Urothelium cell line (cell line): ENCODE data around the gene CRYZL1.

Experiments used
- DNase-seq: peaks from one replicate; pipeline ENCODE4 v3.0.0; 2011; ENCODE audit warnings: low spot score, mixed read lengths
- FAIRE-seq: peaks from 2 replicates; lab custom pipeline; 2011; peaks lifted over from hg19 to GRCh38; lab: Jason Lieb, UNC

The CRYZL1 gene

DNA sequence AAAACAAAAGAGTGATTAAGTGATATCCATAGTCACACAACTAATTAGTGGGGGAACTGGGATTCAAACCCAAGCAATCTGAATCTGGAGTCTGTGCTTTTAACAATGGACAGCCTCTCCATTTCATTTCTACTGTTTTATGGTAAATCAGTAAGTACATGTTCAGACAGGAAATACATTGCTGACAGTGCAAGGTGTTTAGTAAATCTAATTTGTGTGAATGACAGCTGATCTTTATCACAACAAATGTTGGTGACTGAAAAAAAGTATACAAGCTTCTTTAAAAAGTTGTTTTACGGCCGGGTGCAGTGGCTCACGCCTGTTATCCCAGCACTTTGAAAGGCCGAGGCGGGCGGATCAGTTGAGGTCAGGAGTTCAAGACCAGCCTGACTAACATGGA is 73.6 kb downstream of the CRYZL1 start:
- DNase-seq (no peak), FAIRE-seq (no peak)

DNA sequence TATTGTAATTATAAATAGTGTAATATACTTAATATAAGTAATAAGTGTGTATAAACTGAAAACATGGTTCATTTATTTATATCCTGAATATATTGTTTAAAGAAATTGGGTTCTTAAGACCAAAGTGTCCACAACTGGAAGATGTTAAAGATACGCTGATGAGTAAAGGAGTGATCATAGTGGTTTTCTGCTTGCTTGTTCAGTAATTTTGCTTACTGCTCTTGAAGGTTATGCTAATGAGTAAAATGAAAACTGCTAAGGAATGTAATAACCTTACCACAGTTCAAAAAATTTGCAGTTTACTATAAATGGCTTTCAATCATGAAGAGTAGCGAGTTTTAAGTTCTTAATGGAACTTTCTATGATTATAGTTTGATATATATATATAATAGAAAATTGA is 75.0 kb downstream of the CRYZL1 start:
- DNase-seq (no peak), FAIRE-seq (no peak)

DNA sequence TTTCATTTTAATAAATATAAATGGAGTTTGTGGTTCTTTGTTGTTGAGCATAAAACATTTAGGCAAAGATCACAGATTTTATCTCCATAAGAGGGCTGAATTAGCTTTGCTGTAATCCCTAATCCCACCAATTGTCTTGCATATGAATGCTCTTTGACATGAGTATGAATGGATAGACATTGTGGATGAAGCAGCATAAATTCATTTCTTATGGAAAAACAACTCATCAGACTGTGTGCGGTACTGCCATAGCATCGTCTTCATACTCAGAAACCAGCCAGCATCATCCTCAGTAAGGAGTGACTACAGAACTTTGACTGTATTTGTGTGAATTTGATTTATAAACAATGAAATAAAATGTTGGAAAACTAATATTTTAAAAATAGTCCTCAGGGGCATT is 79.2 kb downstream of the CRYZL1 start:
- no peak for FAIRE-seq

DNA sequence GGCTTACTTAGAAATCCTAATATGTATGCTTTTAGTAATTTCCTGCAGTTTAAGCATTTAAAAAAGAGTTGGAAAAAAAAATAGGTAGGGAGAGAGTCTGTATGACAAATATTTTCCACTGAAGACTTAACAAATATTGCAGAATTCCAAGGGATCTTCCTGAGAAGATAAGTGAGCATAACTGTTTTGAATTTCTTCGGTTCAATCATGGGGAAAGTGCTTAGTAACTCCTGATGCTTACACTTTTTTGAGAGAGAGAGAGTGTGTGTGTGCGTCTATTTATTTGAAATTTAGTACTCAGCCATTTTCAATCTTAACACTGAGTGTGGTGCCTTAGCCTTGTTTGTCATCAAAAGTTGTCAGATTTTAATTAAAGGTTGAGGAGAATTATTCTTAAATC is 80.2 kb downstream of the CRYZL1 start:
- no peak for DNase-seq

More for the DNA sequence above, 79.2 kb downstream of the CRYZL1 start:
- no peak for DNase-seq

DNA sequence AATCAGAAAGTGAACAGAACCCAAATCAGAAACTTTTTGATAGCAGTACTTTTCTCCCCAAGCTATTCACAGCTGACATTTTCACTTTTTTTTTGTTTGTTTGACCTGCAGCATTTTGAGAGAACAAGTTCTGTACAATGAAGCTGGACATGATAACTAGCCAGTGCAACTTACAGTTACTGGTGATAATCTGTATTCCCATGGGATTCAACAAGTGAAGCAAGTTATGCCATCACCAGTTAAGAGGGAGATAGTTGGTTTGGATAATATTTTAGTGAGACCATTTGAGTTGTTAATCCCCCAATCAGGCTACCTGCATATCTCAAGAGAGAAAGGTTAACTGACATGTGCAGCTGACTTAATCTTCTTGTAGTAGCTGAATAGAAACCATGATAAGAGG is 80.6 kb downstream of the CRYZL1 start:
- no peak for FAIRE-seq

More for the DNA sequence above, 80.2 kb downstream of the CRYZL1 start:
- no peak for FAIRE-seq

DNA sequence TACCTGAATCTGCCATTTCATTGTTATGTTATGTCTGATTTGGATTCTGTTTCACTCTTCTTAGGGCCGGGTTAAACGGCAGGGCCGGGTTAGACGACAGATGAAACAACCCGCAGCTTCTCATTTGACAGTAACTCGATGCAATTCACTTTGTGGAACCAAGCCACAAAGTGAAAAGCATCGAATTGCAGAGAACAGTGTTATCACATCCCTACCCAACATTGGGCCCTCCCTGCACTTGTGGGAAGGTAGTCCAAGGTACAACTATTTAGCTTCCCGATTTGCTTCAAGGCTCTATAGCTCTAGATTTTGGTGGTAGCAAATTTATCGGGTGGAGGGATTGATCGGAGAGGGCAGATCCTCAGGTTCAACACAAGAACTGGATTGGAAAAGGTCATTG is 81.7 kb downstream of the CRYZL1 start:
- FAIRE-seq (no peak), DNase-seq (no peak)

More for the DNA sequence above, 80.6 kb downstream of the CRYZL1 start:
- no peak for DNase-seq

DNA sequence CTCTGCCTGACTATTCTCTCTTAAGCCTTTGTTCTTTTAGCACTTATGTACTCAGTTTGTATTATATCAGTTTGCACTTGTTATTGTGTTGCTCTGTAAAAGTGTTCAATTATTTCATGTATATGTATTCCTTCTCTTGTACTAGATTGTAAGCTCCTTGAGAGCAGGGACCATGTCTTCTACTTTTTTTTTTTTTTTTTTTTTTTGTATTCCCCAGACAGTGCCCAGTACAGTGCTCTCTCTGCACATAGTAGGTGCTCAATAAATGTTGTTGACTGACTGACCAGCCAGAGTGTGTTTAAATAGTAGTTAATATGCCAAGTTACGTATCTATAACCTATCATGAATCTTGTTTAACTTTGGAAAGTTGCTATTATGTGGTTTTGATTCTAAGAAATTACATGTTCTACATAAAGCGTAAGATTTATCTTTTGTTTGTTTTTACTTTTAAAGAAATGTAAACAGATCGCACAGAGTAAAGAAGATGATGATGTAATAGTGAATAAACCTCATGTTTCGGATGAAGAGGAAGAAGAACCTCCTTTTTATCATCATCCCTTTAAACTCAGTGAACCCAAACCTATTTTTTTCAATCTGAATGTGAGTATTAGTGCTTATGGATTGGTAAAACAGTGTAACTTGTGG is 82.6 kb downstream of the CRYZL1 start:
- no peak for FAIRE-seq
- DNase-seq: no peak

DNA sequence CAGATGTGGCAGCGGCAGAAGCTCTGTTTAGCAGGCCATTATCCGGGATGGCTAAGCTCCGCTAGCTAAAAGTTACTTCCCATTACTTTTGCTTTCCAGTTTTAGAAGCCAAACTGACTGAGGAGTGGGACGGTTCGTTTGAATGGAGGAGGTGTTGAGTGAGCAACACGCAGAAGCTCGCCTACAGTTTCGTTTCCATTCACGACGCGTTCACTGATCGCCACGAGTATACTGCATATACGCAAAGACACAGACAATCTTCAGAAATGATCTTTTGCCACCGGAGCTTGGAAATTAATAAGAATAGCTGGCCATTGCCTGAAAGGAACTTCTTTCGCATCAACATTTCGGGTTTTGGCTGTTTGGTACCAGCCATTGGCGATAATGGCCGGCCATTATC is 84.1 kb downstream of the CRYZL1 start:
- DNase-seq (no peak), FAIRE-seq (no peak)

DNA sequence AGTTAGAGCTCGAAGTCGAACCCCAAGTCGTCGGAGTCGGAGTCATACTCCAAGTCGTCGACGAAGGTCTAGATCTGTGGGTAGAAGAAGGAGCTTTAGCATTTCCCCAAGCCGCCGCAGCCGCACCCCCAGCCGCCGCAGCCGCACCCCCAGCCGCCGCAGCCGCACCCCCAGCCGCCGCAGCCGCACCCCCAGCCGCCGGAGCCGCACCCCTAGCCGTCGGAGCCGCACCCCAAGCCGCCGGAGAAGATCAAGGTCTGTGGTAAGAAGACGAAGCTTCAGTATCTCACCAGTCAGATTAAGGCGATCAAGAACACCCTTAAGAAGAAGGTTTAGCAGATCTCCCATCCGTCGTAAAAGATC is 86.6 kb downstream of the CRYZL1 start:
- no peak for FAIRE-seq

DNA sequence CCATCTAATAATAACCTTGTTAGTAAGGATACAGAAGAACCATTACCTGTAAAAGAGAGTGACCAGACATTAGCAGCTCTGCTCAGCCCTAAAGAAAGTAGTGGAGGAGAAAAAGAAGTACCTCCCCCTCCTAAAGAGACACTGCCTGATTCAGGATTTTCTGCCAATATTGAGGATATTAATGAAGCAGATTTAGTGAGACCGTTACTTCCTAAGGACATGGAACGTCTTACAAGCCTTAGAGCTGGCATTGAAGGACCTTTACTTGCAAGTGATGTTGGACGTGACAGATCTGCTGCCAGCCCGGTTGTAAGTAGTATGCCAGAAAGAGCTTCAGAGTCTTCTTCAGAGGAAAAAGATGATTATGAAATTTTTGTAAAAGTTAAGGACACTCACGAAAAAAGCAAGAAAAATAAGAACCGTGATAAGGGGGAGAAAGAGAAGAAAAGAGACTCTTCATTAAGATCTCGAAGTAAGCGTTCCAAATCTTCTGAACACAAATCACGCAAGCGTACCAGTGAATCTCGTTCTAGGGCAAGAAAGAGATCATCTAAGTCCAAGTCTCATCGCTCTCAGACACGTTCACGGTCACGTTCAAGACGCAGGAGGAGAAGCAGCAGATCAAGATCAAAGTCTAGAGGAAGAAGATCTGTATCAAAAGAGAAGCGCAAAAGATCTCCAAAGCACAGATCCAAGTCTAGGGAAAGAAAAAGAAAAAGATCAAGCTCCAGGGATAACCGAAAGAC is 87.1 kb downstream of the CRYZL1 start:
- FAIRE-seq: no peak

More for the DNA sequence above, 86.6 kb downstream of the CRYZL1 start:
- no peak for DNase-seq

DNA sequence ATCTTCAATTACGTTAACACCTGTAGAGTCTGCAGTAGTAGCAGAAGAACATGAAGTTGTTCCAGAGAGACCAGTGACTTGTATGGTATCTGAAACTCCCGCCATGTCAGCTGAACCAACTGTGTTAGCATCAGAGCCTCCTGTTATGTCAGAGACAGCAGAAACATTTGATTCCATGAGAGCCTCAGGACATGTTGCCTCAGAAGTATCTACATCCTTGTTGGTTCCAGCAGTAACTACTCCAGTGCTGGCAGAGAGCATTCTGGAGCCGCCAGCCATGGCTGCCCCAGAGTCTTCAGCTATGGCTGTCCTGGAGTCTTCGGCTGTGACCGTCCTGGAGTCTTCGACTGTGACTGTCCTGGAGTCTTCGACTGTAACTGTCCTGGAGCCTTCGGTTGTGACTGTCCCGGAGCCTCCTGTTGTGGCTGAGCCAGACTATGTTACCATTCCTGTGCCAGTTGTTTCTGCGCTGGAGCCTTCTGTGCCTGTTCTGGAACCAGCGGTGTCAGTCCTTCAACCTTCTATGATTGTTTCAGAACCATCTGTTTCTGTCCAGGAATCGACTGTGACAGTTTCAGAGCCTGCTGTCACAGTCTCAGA is 88.4 kb downstream of the CRYZL1 start:
- no peak for DNase-seq
- no peak for FAIRE-seq

More for the DNA sequence above, 87.1 kb downstream of the CRYZL1 start:
- DNase-seq: no peak

DNA sequence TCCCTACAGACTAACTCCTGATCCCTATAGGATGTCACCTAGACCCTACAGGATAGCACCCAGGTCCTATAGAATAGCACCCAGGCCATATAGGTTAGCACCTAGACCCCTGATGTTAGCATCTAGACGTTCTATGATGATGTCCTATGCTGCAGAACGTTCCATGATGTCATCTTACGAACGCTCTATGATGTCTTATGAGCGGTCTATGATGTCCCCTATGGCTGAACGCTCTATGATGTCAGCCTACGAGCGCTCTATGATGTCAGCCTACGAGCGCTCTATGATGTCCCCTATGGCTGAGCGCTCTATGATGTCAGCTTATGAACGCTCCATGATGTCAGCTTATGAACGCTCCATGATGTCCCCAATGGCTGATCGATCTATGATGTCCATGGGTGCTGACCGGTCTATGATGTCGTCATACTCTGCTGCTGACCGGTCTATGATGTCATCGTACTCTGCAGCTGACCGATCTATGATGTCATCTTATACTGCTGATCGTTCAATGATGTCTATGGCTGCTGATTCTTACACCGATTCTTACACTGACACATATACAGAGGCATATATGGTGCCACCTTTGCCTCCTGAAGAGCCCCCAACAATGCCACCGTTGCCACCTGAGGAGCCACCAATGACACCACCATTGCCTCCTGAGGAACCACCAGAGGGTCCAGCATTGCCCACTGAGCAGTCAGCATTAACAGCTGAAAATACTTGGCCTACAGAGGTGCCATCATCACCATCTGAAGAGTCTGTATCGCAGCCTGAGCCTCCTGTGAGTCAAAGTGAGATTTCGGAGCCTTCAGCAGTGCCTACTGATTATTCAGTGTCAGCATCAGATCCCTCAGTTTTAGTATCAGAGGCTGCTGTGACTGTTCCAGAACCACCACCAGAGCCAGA is 89.2 kb downstream of the CRYZL1 start:
- no peak for FAIRE-seq
- DNase-seq: no peak

DNA sequence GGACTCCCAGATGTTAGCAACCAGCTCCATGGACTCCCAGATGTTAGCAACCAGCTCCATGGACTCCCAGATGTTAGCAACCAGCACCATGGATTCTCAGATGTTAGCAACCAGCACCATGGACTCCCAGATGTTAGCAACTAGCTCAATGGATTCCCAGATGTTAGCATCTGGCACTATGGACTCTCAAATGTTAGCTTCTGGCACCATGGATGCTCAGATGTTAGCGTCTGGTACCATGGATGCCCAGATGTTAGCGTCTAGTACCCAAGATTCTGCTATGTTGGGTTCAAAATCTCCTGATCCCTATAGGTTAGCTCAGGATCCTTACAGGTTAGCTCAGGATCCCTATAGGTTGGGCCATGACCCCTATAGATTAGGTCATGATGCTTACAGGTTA is 89.9 kb downstream of the CRYZL1 start:
- FAIRE-seq (no peak), DNase-seq (no peak)

DNA sequence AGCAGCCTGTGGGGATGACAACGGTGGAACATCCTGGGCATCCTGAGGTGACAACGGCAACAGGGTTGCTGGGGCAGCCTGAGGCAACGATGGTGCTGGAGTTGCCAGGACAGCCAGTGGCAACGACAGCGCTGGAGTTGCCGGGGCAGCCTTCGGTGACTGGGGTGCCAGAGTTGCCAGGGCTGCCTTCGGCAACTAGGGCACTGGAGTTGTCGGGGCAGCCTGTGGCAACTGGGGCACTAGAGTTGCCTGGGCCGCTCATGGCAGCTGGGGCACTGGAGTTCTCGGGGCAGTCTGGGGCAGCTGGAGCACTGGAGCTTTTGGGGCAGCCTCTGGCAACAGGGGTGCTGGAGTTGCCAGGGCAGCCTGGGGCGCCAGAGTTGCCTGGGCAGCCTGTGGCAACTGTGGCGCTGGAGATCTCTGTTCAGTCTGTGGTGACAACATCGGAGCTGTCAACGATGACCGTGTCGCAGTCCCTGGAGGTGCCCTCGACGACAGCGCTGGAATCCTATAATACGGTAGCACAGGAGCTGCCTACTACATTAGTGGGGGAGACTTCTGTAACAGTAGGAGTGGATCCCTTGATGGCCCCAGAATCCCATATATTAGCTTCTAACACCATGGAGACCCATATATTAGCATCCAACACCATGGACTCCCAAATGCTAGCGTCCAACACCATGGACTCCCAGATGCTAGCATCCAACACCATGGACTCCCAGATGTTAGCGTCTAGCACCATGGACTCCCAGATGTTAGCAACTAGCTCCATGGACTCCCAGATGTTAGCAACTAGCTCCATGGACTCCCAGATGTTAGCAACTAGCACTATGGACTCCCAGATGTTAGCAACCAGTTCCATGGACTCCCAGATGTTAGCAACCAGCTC is 90.5 kb downstream of the CRYZL1 start:
- FAIRE-seq (no peak), DNase-seq (no peak)

DNA sequence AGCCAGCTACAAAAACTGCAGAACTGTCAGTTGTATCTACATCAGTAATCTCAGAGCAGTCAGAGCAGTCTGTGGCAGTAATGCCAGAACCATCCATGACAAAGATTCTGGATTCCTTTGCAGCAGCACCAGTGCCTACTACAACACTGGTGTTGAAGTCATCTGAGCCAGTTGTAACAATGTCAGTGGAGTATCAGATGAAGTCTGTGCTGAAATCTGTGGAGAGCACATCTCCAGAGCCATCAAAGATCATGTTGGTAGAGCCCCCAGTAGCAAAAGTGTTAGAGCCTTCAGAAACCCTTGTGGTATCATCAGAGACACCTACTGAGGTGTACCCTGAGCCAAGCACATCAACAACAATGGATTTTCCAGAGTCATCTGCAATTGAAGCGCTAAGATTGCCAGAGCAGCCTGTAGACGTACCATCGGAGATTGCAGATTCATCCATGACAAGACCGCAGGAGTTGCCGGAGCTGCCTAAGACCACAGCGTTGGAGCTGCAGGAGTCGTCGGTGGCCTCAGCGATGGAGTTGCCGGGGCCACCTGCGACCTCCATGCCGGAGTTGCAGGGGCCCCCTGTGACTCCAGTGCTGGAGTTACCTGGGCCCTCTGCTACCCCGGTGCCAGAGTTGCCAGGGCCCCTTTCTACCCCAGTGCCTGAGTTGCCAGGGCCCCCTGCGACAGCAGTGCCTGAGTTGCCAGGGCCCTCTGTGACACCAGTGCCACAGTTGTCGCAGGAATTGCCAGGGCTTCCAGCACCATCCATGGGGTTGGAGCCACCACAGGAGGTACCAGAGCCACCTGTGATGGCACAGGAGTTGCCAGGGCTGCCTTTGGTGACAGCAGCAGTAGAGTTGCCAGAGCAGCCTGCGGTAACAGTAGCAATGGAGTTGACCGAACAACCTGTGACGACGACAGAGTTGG is 91.4 kb downstream of the CRYZL1 start:
- no peak for DNase-seq
- no peak for FAIRE-seq

DNA sequence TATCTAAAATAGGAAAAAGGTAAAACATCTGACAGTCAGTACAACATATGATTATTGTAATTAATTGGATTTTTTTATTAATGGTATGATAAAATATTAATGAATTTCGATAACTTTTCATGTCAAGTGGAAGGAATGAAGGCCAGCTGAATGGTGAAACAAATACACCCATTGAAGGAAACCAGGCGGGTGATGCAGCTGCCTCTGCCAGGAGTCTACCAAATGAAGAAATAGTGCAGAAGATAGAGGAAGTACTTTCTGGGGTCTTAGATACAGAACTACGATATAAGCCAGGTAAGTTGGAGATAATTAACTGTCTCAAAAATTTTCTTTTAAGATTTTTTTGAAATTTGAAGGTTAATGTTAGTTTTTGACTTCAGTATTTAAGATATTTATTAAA is 95.5 kb downstream of the CRYZL1 start:
- DNase-seq (no peak), FAIRE-seq (no peak)

DNA sequence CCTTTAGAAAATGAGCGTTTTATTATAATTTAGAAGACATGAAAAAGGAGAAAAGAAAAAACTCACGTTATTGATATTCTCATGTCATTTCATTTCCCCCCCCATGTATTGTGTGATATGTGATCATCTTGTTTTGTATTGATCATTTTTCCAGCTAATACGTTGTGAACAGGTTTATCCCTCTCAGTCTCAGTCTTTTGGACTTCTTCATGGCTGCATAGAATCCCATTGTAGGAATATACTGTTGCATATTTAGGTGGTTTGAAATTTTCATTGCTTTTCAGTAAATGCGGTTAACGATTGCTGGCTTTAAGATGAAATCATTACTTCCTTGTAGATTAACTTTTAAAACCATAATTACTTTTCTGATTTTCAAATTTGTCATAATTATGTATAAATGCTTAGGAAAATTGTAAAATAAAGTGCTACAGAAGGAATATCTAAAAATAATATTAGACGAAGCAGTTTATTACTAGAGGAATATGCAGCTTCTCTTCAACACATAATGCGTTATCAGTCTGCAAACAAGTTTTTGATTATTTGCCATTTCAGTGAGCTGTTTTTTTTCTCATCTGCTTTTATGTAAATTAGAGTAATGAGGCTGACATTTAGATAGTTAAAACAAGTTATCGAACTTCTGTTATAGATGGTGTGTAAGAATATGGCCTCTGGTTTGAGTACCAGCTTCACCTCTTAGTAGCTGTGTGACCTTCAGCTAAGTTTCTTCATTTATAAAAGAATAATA is 96.9 kb downstream of the CRYZL1 start:
- no peak for FAIRE-seq
- no peak for DNase-seq

DNA sequence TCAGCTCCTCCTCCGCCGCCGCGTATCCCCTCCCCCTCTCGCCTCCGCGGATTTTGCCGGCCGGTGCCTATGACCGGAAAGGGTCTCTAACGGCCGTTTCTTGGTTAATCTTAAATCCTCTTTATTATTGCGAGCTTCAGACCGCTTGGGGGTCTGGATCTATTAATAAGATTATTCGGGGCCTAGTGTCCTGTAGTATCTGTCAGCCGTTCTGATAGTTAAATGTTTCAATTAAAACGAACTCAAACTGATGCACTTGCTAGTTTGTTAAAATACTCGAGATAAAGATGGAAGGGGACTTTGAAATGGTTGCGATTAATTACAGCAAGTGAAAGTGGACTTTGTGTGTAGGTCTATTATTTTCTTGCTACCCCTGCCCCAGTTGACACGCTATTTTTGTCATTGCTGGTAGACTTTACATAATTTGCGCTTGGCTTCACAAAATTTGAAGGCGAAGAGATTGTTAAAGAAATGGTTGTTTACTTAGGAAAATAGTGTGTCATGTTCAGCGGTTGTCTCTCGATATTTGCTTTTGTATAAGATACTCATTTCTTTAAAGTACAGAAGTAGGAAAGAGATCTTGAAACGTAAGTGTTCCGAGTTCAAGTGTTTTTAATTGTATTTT is 97.9 kb downstream of the CRYZL1 start:
- no peak for DNase-seq
- FAIRE-seq: no peak
